T-helper 2 cell treated with Interferon-gamma antibody and Interleukin-4, amounts not matched to agents 5 μg/mL and 100 μg/mL, for 36 hours (primary cell): ENCODE results near the gene XXYLT1.

ENCODE experiments used
- DNase-seq: peaks from one replicate; pipeline ENCODE4 v3.0.0; 2021; ENCODE audit warnings: low spot score
- H3K27ac Mint-ChIP-seq: one replicate; pipeline ENCODE4 v1.8.0; 2021; ENCODE audit warnings: mild to moderate bottlenecking, mixed read lengths
- H3K27me3 Mint-ChIP-seq: one replicate; pipeline ENCODE4 v1.8.0; 2021; ENCODE audit warnings: low read depth, mixed read lengths
- H3K36me3 Mint-ChIP-seq: one replicate; pipeline ENCODE4 v1.8.0; 2021; ENCODE audit warnings: low read depth, mixed read lengths
- H3K4me1 Mint-ChIP-seq: one replicate; pipeline ENCODE4 v1.8.0; 2021; ENCODE audit warnings: low read depth, mixed read lengths
- H3K4me3 Mint-ChIP-seq: one replicate; pipeline ENCODE4 v1.8.0; 2022; ENCODE audit warnings: mild to moderate bottlenecking, moderate library complexity, mixed read lengths
- H3K9me3 Mint-ChIP-seq: one replicate; pipeline ENCODE4 v1.8.0; 2021; ENCODE audit warnings: mixed read lengths

The XXYLT1 gene

DNA sequence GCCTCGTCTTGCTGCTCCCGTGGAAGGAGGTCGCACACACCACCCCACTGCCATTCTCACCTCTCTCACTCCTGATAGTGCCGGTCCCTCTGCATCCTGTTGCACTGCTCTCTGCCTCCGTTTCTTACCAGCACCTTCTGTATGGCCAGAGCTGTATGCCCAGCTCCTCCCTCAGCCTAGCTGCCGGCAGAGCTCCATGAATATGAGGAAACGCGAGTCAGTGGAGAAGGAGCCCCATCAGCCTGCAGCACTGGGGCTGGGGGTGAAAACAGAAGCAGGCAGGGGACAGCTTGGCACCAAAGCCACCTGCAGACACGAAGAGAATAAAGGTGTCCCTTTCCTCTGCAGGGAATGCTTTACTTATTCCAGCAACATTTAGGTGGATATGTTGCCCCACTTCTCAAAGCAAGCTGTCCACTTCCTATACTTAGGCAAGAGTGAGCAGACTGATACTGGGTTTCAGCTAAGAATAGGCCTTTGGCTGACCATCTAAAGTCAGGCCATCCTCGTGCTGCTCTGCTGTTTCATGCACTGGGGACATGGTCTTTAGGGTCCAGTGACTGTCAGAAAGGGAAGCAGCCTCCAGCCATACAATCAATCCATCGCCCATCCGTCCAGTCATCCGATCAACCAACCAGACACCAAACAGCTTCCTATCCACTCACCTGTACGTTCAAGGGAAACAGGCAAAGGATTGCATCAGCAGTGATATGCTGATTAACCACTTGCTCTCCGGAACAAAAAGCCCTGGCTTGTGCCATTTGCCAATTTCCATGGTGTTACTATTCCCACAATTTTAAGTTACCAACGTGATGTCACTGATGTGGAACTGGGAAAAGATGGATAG is 222.7 kb downstream of the XXYLT1 start:
- Mint-ChIP-seq H3K4me1 (no peaks in the 10 kb centered on the region), H3K36me3 (no peaks in the 10 kb centered on the region), H3K9me3 (no peaks in the 10 kb centered on the region), H3K27ac (no peak overlapping the region), H3K4me3 (no peak overlapping the region), H3K27me3 (peaks cover 6% of the 10 kb centered on the region)
- no peak for DNase-seq

DNA sequence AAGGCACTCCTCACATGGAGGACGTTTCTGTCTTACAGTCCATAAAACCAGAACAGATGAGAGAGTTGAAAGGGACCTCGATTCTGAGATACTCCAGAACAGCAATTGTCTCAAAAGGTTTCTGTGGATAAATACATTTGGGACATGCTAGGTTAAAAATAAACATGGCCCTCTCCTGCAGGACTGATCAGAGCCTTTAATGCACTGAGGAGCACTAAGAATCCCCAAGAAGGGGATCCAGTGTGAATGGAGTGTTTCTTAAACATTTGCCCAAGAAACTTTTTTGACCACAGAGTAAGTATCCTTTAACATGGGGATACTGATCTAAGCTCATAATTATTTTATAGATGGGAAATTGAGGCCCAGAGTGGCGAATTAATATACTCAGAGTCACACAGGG is 223.4 kb downstream of the XXYLT1 start:
- no peaks in the 10 kb centered on the region for H3K4me1 Mint-ChIP-seq

DNA sequence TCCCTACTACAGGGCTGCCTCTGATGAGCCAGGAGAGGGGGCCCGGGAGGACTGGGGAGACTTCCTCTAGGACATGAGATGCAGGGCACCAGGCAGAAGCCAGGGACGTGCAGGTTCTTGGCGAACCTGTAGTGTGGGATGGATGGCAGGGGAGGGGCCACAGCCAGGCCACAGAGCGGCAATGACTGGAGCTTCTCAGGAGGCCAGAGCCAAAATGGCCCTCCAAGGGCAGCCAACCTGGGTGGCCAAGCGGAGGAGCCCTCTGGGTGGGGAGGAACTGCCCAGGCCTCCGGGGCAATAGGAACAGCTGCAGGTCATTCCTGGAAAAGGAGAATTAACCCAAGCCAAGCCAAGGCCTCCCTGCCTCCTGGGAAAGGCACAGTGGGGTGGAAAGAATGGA is 224.5 kb downstream of the XXYLT1 start:
- Mint-ChIP-seq H3K36me3 (no peaks in the 10 kb centered on the region), H3K27ac (no peak overlapping the region), H3K9me3 (no peaks in the 10 kb centered on the region), H3K27me3 (no peaks in the 10 kb centered on the region), H3K4me3 (no peak overlapping the region), H3K4me1 (no peaks in the 10 kb centered on the region)
- DNase-seq = no peak

More for the DNA sequence above, 223.4 kb downstream of the XXYLT1 start:
- Mint-ChIP-seq H3K36me3 (no peaks in the 10 kb centered on the region), H3K9me3 (no peaks in the 10 kb centered on the region), H3K27ac (no peak overlapping the region), H3K4me3 (no peak overlapping the region), H3K27me3 (peaks cover 2% of the 10 kb centered on the region)
- DNase-seq = no peak

DNA sequence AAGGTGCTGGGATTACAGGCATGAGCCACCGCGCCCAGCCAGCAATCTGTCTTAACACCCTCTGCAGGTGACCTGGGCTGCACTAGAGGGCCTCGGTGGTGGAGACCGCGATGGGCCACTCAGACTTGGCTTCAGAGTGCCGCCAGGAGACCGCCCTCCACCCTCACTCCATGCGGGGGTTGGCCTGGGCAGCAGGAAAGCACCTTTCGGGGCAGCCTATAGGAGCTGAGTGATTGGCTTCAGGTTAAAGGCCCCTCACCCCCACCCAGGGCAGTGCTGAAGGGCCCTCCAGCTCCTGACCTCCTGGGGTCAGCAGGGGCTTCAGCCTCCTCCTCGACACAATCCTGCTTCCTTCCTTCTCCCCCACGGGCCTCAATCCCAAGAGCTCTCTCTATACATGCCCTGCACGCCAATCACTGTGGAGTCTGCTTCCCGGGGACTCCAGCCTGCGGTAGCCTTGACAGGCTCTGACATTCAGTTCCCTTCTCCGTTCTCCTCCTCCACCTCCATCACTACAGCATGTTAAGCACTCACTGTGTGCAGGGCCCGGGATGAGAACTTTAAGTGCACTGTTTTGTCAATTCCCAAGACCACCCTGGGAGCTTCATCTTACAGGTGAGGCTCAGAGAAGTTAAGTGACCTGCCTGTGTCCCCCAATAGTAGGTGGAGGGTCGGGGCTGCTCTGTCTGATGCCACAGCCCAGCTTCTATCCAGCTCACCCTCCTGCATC is 225.3 kb downstream of the XXYLT1 start:
- H3K27ac Mint-ChIP-seq = no peak overlapping the region
- DNase-seq = no peak
- no peak overlapping the region for H3K4me3 Mint-ChIP-seq
- no peaks in the 10 kb centered on the region for H3K9me3 Mint-ChIP-seq
- H3K4me1 Mint-ChIP-seq = no peaks in the 10 kb centered on the region
- no peaks in the 10 kb centered on the region for H3K36me3 Mint-ChIP-seq
- H3K27me3 Mint-ChIP-seq = no peaks in the 10 kb centered on the region

DNA sequence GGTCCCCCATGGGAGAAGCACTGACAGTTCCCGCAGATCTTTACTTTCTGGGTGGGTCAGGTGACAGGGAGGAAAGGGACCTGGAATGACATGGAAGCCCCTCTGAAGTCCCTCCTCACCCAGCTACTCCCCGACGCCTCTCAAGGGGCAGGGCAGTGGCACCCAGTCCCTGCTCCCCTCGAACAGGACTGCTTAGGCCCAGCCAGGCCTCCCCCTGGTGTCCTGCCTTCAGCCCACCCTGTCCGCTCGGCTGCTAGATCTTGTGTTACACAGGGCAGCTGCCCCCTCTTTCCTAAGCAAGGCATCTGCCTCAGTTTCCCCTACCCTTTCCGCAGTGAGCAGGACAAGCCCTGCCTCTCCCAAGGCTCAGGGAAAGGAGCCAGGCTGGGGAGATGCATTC is 226.5 kb downstream of the XXYLT1 start:
- peaks cover 1% of the 10 kb centered on the region for H3K27me3 Mint-ChIP-seq
- no peak overlapping the region for H3K4me3 Mint-ChIP-seq
- DNase-seq = no peak

DNA sequence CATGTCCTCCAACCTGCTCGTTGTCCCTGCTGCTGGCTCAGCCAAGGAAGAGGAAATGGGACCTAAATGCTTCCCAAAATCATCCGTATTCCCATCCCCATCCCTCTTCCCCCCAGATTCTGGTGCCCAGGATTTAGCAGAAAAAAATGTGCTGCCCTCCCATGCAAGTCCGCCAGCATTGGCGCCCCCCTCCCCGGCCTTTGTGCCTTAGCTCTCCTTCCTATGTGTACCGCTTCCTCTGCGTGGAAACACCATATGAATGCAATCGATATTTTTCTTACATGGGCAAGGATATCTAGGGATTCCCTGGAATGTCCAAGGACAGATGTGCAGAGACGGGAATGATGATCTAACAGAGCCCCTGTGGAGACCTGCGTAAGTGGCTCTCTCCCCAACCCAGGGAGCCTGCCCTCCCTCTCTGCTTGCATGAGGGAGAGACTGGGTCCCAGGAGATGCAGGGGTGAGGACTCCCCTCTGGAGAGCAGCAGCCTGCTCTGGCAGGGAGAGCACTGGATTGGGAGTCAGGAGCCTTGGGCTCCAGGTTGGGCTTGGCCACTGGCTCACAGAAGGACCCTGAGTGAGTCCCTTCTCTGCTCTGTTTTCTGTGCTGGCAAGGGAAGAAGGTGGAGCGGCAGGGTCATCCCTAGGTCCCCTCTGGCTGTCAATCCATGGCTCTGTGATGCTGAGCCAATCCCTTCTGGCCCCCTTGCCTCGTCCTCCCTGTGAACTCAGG is 227.2 kb downstream of the XXYLT1 start:
- Mint-ChIP-seq H3K9me3 (no peaks in the 10 kb centered on the region), H3K27ac (no peak overlapping the region), H3K36me3 (no peaks in the 10 kb centered on the region), H3K4me3 (no peak overlapping the region), H3K27me3 (peaks cover 2% of the 10 kb centered on the region), H3K4me1 (no peaks in the 10 kb centered on the region)
- DNase-seq = no peak

More for the DNA sequence above, 226.5 kb downstream of the XXYLT1 start:
- Mint-ChIP-seq H3K36me3 (no peaks in the 10 kb centered on the region), H3K27ac (no peak overlapping the region), H3K4me1 (no peaks in the 10 kb centered on the region), H3K9me3 (no peaks in the 10 kb centered on the region)

DNA sequence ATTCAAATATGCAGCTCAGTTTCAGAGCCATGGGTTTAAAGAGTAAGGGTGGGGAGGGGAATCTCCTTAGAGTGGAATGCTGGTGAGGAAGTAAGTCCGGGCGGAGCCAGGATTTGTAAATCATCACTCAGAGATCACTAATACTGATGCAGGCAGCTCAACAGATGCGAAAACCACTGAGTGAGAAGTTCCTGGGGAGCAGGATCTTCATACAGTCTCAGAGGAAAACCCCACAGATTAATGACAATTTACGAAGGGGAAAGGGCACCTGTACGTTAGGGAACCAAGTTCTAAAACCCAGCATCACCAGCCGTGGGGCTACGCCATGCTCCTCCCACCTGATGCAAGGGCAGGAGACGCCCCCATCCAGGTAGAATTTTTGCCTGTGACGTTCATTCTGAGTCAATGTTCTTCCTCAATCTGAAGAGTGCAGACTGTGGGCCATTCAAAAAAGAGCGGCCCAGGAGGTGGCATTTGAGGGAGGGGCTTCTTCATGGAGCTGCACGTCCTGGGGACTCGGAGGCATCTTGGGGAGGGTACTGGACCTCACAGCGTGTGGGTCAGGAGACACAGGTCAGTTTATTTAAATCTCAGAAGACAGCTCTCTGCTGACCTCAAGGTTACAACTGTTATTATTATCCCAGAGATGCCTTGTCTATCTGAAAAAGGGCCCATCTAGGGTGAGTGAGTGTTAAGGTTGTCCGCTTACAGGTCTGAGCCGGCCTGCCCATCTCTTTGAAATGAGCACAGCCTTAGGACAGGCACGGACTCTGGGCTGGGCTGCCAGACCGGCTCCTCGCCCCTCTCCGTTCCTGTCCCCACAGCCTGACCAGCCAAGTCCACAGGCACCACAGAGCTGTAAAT is 228.0 kb downstream of the XXYLT1 start:
- Mint-ChIP-seq H3K27ac (no peak overlapping the region), H3K4me1 (no peaks in the 10 kb centered on the region), H3K36me3 (no peaks in the 10 kb centered on the region), H3K4me3 (no peak overlapping the region), H3K27me3 (peaks cover 2% of the 10 kb centered on the region), H3K9me3 (no peaks in the 10 kb centered on the region)
- no peak for DNase-seq

DNA sequence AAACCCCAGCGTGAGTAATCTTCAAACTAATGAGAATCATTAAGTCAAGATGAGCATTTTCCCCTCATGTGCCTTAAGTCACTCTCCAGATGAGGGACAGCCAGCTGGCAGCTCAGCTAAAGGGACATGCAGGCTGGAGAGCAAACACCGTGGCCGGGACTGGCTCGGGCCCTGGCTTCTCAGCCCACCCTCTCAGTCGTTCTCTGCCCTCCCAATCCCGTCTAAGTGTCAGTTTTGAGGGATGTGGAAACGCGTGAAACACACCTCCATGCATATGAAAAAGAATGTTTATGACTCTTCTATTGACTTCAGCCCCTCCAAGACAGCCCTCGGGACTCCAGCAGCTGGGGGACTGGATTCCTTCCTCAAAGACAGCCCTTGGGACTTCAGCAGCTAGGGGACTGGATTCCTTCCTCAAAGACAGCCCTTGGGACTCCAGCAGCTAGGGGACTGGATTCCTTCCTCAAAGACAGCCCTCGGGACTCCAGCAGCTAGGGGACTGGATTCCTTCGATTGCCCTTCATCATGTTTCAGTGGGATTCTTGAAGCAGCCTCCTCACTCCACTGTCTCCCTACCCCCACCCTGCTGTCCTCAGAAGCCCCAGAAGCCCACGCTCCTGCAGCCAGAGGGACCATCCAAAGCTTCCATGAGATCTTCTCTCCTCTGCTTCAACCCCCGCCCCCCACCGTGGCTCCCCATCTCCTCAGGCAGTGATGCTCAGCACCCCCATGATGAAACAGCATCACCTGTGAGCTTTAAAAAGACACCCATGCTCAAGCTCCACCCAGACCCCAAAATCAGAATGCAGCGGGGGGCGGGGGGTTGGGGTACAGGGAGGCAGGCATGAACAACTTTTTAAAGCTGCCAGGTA is 228.9 kb downstream of the XXYLT1 start:
- H3K9me3 Mint-ChIP-seq = no peaks in the 10 kb centered on the region

DNA sequence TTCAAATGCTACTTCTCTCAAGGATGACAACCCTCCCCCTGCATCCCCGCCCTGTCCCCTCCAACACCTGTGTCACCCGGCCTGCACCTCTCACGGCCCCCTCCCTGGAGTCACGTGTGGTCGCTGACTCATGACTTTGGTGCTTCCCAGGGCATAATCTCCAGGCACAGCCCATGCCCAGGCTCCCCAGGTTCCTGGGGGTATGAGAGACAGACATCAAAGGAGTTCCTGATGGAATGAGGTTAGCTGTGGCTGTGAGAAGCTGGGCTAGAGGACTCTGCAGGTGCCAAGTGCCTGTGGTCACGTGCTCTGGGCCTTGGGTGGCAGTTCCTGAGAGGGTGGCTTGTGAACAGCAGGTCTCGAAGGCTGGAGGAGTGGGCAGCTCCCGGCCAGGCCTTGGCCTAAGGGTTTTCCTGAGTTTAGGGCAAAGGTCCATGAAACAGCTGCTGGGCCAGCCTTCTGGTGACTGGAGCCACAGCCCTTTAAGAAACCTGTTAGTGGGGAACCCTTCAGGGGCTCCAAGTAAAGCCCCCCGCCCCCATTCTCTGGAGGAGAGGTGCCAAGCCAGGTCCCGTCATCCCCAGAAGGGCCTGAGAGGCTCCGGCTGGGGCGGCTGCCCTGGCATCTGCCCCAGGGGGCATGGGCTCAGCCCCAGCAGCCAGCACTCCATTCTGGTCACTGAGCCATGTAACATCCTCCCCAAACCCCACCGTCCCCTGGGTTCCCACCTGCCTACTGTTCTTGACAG is 230.0 kb downstream of the XXYLT1 start:
- H3K4me3 Mint-ChIP-seq = no peak overlapping the region
- H3K4me1 Mint-ChIP-seq = no peaks in the 10 kb centered on the region
- no peaks in the 10 kb centered on the region for H3K36me3 Mint-ChIP-seq
- peaks cover 2% of the 10 kb centered on the region for H3K27me3 Mint-ChIP-seq
- H3K9me3 Mint-ChIP-seq = no peaks in the 10 kb centered on the region
- no peak overlapping the region for H3K27ac Mint-ChIP-seq
- DNase-seq = no peak

More for the DNA sequence above, 228.9 kb downstream of the XXYLT1 start:
- Mint-ChIP-seq H3K27ac (no peak overlapping the region), H3K27me3 (peaks cover 2% of the 10 kb centered on the region), H3K36me3 (no peaks in the 10 kb centered on the region), H3K4me1 (no peaks in the 10 kb centered on the region), H3K4me3 (no peak overlapping the region)
- DNase-seq = no peak

DNA sequence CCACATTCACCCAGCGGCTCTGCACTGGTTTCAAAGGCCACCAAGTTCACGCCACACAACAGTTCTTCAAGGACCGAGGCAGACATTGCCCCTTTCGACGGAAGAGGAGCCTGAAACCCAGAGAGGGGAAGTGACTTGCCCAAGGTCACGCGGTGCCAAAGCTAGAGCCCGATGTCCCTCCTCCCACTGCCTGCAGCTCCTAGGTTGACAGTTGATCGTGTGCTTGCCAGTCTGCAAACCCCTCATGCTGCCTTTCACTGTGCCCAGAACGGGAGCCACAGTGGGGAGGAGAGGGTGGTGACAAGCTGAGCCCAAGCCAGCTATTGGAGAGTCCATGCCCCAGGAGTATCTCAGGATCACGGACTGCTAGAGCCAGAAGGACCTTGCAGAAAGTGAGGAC is 230.9 kb downstream of the XXYLT1 start:
- H3K27me3 Mint-ChIP-seq = peaks cover 2% of the 10 kb centered on the region
- no peak overlapping the region for H3K27ac Mint-ChIP-seq
- H3K4me3 Mint-ChIP-seq = no peak overlapping the region
- no peaks in the 10 kb centered on the region for H3K36me3 Mint-ChIP-seq
- H3K4me1 Mint-ChIP-seq = no peaks in the 10 kb centered on the region
- no peak for DNase-seq
- H3K9me3 Mint-ChIP-seq = no peaks in the 10 kb centered on the region

DNA sequence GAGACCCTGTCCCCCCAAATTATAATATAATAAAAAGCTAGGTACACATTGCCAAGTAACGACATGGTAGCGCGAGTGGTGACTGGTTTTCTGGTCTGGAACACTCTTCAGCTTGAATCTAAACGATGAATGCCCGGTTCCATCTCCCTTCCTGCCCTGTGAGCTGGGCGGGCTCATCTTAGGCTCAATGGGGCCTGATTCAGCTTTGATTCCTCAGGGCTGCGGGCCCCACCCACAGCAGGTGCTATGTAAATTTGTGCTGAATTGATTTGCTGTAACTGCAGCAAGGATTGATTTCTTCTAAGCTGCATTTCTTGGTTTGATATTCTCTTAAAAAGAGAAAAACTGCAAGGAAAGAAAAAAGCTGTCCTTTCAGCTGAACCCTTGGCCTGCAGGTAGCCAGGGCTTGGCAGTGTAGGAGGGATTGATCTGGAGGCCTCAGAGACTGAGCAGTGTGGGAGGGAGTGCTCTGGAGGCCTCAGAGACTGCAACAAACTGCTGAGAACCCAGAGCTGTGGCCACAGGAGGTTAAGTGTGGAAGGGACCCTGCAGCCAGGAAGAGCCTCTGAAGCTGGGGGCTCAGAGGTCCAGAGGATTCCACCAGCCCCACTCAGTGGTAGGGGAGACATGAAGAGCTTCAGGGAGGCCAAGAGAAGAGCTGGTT is 231.6 kb downstream of the XXYLT1 start:
- Mint-ChIP-seq H3K36me3 (no peaks in the 10 kb centered on the region), H3K4me3 (no peak overlapping the region), H3K9me3 (no peaks in the 10 kb centered on the region), H3K27me3 (peaks cover 2% of the 10 kb centered on the region), H3K27ac (no peak overlapping the region), H3K4me1 (no peaks in the 10 kb centered on the region)
- DNase-seq = no peak

DNA sequence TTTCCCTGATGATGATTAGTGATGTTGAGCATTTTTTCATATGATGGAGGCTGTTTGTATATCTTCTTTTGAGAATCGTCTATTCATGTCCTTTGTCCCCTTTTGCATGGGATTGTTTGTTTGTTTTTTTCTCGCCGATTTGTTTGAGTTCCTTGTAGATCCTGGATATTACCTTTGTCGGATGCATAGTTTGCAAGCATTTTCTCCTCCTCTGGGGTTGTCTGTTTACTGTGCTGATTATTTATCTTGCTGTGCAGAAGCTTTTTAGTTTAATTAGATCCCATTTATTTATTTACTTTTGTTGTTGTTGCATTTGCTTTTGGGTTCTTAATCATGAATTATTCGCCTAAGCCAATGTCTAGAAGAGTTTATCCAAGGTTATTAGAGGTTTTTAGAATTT is 232.8 kb downstream of the XXYLT1 start:
- no peaks in the 10 kb centered on the region for H3K36me3 Mint-ChIP-seq
- H3K4me1 Mint-ChIP-seq = no peaks in the 10 kb centered on the region
- H3K4me3 Mint-ChIP-seq = no peak overlapping the region
- DNase-seq = no peak
- no peak overlapping the region for H3K27ac Mint-ChIP-seq
- H3K27me3 Mint-ChIP-seq = peaks cover 2% of the 10 kb centered on the region
- no peaks in the 10 kb centered on the region for H3K9me3 Mint-ChIP-seq
